Chondrocyte (in vitro differentiated cells): ENCODE results near the gene SYNGR1. TPM values are rescaled to one million over a fixed set of nuclear protein-coding genes. Genes with fewer than 3 reads are reported as not detected.
"Not testable (repeated sequence)": the region's sequence is repeated elsewhere in the genome, so short reads cannot be mapped to it uniquely, and the experiment has no call there.

Experiments
- DNase-seq: peaks from one replicate; pipeline ENCODE4 v3.0.0; 2021; ENCODE audit warnings: mixed read lengths, low spot score
- H3K27ac Mint-ChIP-seq: one replicate; pipeline ENCODE4 v1.8.0; 2021; ENCODE audit warnings: mild to moderate bottlenecking, moderate library complexity, mixed read lengths; ENCODE audit not compliant: unreplicated experiment
- H3K27me3 Mint-ChIP-seq: 2 replicates; pipeline ENCODE4 v1.8.0; 2021; ENCODE audit warnings: low read depth, mixed read lengths
- H3K36me3 Mint-ChIP-seq: 2 replicates; pipeline ENCODE4 v1.8.0; 2021; ENCODE audit warnings: low read depth, mixed read lengths
- H3K4me1 Mint-ChIP-seq: 2 replicates; pipeline ENCODE4 v1.8.0; 2021; ENCODE audit warnings: low read depth, mild to moderate bottlenecking, mixed read lengths
- H3K4me3 Mint-ChIP-seq: one replicate; pipeline ENCODE4 v1.8.0; 2021; ENCODE audit warnings: mild to moderate bottlenecking, moderate library complexity, mixed read lengths; ENCODE audit not compliant: unreplicated experiment
- H3K9me3 Mint-ChIP-seq: 2 replicates; pipeline ENCODE4 v1.8.0; 2021; ENCODE audit warnings: low read depth, mixed read lengths
- total RNA-seq: library from RNA; stranded (reverse); gene quantifications from 3 replicates; pipeline ENCODE4 v1.2.1, GENCODE V29; 2021
- TF ChIP-seq, protein P1 (sequence below): fragments of 200-600 bp; sonication (generic); IDR thresholded peaks from 2 replicates; pipeline ENCODE4 v1.5.0; 2021; ENCODE audit warnings: antibody characterized with exemption, mild to moderate bottlenecking, moderate library complexity

SYNGR1 gene
- total RNA-seq, 1 donor from 2014 or later, result 18.4 TPM

DNA sequence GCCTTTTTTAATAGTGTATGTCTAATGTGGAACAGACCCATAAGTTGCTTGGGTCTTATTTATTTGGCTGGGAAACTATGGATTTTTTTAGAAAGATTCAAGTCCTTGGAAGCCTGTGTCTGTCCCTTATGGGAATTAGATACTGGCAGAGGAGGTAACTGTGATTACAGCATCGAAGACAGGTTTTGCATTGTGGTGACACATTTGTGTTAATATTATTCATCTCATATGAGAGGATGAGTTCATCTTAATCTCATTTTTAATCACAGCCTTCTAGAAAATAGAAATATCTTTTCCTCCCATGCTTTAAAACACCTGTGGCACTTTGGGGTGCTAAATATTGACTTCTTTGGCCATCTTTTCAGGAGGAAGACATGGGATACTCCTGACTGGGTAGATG lies 59.0 kb downstream of the SYNGR1 start:
- Mint-ChIP-seq H3K9me3 (no peaks in the 10 kb centered on the region), H3K36me3 (peaks cover 3% of the 10 kb centered on the region), H3K4me1 (peaks cover 14% of the 10 kb centered on the region)

DNA sequence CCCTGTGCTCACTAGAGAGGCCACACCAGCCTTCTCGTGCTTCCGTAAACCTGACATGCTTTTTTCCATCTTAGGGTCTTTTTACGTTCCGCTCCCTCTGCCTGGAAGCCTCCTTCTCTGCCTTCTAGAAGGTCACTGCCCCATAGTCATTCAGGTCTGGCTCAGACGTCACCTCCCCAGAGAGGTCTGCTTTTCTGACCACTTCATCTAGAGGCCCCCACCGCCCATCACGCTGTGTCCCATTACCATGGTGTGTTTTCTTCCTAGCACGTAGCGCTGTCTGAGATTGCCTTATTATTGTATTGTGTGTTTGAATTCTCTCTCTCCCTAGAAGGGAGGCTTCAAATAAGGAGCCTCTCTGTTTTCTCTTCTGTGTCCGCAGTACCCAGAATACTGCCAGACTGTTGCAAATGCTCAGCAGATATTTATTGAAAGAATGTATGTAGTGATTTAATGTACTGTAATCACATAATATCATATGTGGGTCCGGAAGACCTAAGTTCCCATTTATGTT lies 59.8 kb downstream of the SYNGR1 start:
- H3K4me1 Mint-ChIP-seq, result peaks cover 14% of the 10 kb centered on the region
- TF ChIP-seq, protein P1, sequence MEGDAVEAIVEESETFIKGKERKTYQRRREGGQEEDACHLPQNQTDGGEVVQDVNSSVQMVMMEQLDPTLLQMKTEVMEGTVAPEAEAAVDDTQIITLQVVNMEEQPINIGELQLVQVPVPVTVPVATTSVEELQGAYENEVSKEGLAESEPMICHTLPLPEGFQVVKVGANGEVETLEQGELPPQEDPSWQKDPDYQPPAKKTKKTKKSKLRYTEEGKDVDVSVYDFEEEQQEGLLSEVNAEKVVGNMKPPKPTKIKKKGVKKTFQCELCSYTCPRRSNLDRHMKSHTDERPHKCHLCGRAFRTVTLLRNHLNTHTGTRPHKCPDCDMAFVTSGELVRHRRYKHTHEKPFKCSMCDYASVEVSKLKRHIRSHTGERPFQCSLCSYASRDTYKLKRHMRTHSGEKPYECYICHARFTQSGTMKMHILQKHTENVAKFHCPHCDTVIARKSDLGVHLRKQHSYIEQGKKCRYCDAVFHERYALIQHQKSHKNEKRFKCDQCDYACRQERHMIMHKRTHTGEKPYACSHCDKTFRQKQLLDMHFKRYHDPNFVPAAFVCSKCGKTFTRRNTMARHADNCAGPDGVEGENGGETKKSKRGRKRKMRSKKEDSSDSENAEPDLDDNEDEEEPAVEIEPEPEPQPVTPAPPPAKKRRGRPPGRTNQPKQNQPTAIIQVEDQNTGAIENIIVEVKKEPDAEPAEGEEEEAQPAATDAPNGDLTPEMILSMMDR, result no peak
- H3K27me3 Mint-ChIP-seq, result no peaks in the 10 kb centered on the region
- peaks cover 2% of the 10 kb centered on the region for H3K36me3 Mint-ChIP-seq
- peak; percentile 38 for DNase-seq
- H3K4me3 Mint-ChIP-seq, result no peak overlapping the region
- H3K9me3 Mint-ChIP-seq, result no peaks in the 10 kb centered on the region
- H3K27ac Mint-ChIP-seq, result no peak overlapping the region

More for the DNA sequence above, 59.0 kb downstream of the SYNGR1 start:
- no peak overlapping the region for H3K27ac Mint-ChIP-seq
- H3K27me3 Mint-ChIP-seq, result no peaks in the 10 kb centered on the region
- no peak overlapping the region for H3K4me3 Mint-ChIP-seq
- TF ChIP-seq, protein P1, result no peak
- no peak for DNase-seq

DNA sequence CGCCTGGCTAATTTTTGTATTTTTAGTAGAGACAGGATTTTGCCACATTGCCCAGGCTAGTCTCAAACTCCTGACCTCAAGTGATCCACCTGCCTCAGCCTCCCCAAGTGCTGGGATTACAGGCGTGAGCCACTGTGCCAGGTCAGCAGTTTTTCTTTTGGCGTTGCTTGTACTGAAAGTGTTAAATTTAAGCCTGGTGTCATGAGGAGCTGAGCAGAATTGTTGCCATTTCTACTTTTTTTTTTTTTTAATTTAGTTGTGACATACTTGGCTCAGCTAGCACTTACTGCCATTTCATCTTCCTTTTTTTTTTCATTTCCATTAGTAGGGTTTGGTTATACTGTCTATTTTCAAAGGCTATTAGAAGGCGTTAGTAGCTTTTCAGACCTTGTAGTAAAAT lies 60.5 kb downstream of the SYNGR1 start:
- TF ChIP-seq, protein P1, result no peak
- Mint-ChIP-seq H3K9me3 (no peaks in the 10 kb centered on the region), H3K36me3 (peaks cover 2% of the 10 kb centered on the region), H3K27ac (no peak overlapping the region), H3K4me3 (no peak overlapping the region), H3K27me3 (no peaks in the 10 kb centered on the region), H3K4me1 (peaks cover 9% of the 10 kb centered on the region)
- DNase-seq, result peak; percentile 2

DNA sequence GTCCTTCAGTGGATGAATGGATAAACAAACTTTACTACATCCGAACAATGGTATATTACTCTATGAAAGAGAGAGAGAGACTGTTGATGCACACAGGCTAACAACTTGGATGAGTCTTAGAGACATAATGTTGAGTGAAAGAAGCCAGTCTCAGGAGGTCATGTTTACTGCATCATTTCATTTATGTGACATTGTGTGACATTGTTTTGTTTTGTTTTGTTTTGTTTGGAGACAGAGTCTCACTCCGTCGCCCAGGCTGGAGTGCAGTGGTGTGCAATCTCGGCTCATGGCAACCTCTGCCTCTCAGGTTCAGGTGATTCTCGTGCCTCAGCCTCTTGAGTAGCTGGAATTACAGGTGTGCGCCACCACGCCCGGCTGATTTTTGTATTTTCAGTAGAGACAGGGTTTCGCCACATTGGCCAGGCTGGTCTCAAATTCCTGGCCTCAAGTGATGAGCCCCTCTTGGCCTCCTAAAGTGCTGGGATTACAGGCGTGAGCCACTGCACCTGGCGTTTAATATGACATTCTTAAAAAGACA lies 62.1 kb downstream of the SYNGR1 start:
- not testable (repeated sequence) for H3K9me3 Mint-ChIP-seq, H3K27ac Mint-ChIP-seq, H3K36me3 Mint-ChIP-seq, H3K4me3 Mint-ChIP-seq, H3K27me3 Mint-ChIP-seq, H3K4me1 Mint-ChIP-seq
- peak; percentile 33 for DNase-seq

DNA sequence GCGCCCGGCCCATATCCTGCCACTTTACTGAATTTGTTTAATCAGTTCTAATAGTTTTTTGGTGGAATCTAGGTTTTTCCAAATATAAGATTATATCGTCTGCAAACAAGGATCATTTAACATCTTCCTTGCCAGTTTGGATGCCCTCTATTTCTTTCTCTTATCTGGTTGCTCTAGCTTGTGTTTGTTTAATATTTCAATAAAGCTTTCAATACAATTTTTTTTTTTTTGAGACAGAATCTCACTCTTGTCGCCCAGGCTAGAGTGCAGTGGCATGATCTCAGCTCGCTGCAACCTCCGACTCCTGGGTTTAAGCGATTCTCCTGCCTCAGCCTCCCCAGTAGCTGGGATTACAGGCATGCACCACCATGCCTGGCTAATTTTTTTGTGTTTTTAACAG lies 63.4 kb downstream of the SYNGR1 start:
- not testable (repeated sequence) for DNase-seq, H3K4me3 Mint-ChIP-seq, H3K9me3 Mint-ChIP-seq, H3K36me3 Mint-ChIP-seq, H3K4me1 Mint-ChIP-seq, H3K27ac Mint-ChIP-seq, H3K27me3 Mint-ChIP-seq

DNA sequence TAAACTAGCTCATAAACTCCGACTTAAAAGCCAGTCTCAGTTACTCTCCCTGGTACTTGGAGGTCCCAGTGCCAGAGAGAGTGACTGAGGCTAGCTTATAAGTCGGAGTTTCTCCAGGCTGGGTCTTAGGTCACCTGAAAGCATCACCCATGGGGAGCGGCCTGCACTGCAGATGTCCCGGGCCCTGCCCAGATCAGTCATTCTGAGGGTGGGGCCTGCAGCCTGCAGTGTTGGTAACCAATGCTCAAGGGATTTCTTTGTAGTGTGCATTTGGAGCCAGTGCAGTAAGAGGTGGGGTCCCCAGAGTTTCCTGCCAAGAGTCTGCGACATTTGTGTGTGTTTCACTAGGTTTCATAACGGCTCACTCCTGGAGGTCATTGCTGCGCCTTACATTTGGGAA lies 64.6 kb downstream of the SYNGR1 start:
- H3K36me3 Mint-ChIP-seq, result peaks cover 12% of the 10 kb centered on the region
- DNase-seq, result peak; percentile 49
- no peak overlapping the region for H3K27ac Mint-ChIP-seq
- H3K27me3 Mint-ChIP-seq, result no peaks in the 10 kb centered on the region
- H3K4me1 Mint-ChIP-seq, result peaks cover 4% of the 10 kb centered on the region
- TF ChIP-seq, protein P1, result no peak
- no peak overlapping the region for H3K4me3 Mint-ChIP-seq
- H3K9me3 Mint-ChIP-seq, result no peaks in the 10 kb centered on the region
